Mucosa of descending colon (tissue), 3 donors: Measurements from ENCODE around the gene TRIM59. TPM values are rescaled to one million over a fixed set of nuclear protein-coding genes. Genes with fewer than 3 reads are reported as not detected.
"Not testable (repeated sequence)": the region's sequence is repeated elsewhere in the genome, so short reads cannot be mapped to it uniquely, and the experiment has no call there.

Experiments
- ATAC-seq: fragments of 200-7000 bp; cut with Tn5 transposase; one replicate; pipeline ENCODE4 v1.9.1; 2020; ENCODE audit warnings: mild to moderate bottlenecking, moderate library complexity
- DNase-seq, 3 donors: peaks; one replicate each; pipeline ENCODE4 v3.0.0-alpha.2; 2020
- H3K36me3 ChIP-seq: fragments of 200-600 bp; one replicate; pipeline ENCODE4 v1.8.0; 2021; ENCODE audit warnings: low read depth, mild to moderate bottlenecking
- H3K4me1 ChIP-seq: fragments of 200-600 bp; one replicate; pipeline ENCODE4 v1.8.0; 2021; ENCODE audit warnings: low read depth, mild to moderate bottlenecking
- H3K4me3 ChIP-seq: fragments of 200-600 bp; one replicate; pipeline ENCODE4 v1.8.0; 2021; ENCODE audit warnings: mild to moderate bottlenecking
- H3K9me3 ChIP-seq: fragments of 200-600 bp; one replicate; pipeline ENCODE4 v1.8.0; 2021; ENCODE audit warnings: mild to moderate bottlenecking
- CTCF ChIP-seq: fragments of 200-600 bp; IDR thresholded peaks from one replicate; pipeline ENCODE4 v1.8.0; 2022; ENCODE audit warnings: antibody characterized with exemption, mild to moderate bottlenecking
- intact Hi-C, 2 donors: fragments of 100-400 bp; cut with DNase I in 1 of 2; cut with micrococcal nuclease in 1 of 2; formaldehyde crosslinking; loops; one replicate each; pipeline versions ENCODE4 v1.11.0 to v1.11.1; 2022; cut with DNase I, micrococcal nuclease
- total RNA-seq, 3 donors: library from RNA; stranded (reverse); fragmentation: NEBNext Ultra II Directional in 2 of 3; extraction: Animal tissue kit (Norgen Biotek cat#: 25700) in 2 of 3; gene quantifications; one replicate each; pipeline versions ENCODE4 v1.2.1 to v1.2.4, GENCODE V29; 2021 to 2023
- donor health status: DM: no; HTN: no; CAD: no; lungs with moderate emphysema.
- donor health status: DM: no; HTN: no; CAD: no.
- donor health status: DM: no; HTN: yes; CAD: no.

Gene TRIM59
- total RNA-seq, 3 donors from 2014 or later = 5.3 to 7.2 (median 6.0) TPM

DNA sequence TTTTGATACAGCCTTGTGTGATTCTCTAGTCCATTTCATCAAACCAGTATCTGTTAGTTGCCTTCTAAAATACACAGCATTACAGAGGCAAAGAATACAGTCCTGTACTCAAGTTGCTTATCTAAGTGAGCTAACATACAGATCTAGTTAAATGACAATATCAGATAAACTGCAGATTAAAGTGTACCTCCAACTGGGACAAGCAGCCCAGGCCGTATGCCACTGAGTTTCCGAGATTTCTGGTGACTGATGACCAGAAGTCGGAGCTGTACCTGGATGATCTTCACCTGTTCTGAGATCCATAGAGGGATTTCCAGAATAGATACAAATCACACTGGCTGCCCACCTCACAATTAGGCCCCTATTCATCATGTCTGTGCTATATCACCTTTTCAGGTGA lies 6.3 kb upstream of the TRIM59 start:
- no peak overlapping the region for H3K4me3 ChIP-seq
- no peaks in the 10 kb centered on the region for H3K9me3 ChIP-seq
- H3K36me3 ChIP-seq = no peaks in the 10 kb centered on the region
- intact Hi-C loops = no loop called here
- ATAC-seq = no peak
- H3K4me1 ChIP-seq = no peaks in the 10 kb centered on the region
- no peak for DNase-seq
- no peak for TF ChIP-seq CTCF

DNA sequence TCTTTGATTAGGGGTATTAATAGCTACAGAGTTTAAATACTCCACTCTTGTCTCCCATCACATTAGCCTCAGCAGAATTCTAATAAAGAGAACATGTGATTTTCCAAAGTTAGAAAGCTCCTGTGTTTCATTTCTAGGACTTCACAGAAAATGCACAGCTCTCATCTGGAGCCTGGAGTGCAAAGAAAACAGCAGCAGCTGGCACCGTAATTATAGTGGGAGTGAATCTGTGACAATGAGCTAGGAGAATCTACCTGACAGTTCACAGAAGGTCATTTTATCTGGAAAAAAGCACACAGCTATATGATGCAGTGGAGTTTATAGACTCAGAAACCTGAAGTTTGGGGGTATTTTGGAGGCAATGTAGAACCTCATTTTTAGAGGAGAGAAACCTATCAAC lies 5.4 kb upstream of the TRIM59 start:
- DNase-seq (no peak), ATAC-seq (no peak)
- intact Hi-C loops = no loop called here
- Histone ChIP-seq H3K9me3 (no peaks in the 10 kb centered on the region), H3K4me3 (no peak overlapping the region), H3K36me3 (no peaks in the 10 kb centered on the region), H3K4me1 (no peaks in the 10 kb centered on the region)
- no peak for TF ChIP-seq CTCF

- H3K9me3 ChIP-seq, H3K4me1 ChIP-seq, H3K4me3 ChIP-seq, DNase-seq, H3K36me3 ChIP-seq, intact Hi-C loops, ATAC-seq: not testable (repeated sequence)
These were observed 2.7 kb upstream of the TRIM59 start for GRCh38 chr3:160452251-160452650.

- ATAC-seq = no peak
- H3K36me3 ChIP-seq = no peaks in the 10 kb centered on the region
- no peak for TF ChIP-seq CTCF
- H3K4me3 ChIP-seq = no peak overlapping the region
- intact Hi-C loops = no loop called here
- DNase-seq = no peak
- no peaks in the 10 kb centered on the region for H3K4me1 ChIP-seq
- H3K9me3 ChIP-seq = no peaks in the 10 kb centered on the region
These were observed 2.0 kb upstream of the TRIM59 start for GRCh38 chr3:160451602-160452001.

DNA sequence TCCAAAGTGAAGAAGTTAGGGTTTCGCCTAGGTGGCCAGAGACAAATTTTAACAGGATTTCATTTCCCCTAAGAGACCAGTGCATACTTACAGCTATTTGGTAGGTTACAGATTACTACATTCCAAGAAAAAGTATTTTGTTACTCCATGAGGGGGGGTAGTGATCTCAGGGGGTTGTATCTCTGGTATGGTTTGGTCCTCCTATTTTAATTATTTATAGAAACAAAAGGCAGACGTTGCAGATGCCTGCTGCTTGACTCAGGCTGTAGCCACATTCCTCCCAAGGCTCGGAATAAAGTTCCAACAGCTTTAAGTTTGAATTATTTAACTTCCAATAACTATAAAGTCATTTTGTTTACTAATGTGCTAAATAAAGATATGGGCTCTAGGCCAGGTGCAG lies 1.3 kb upstream of the TRIM59 start:
- H3K4me3 ChIP-seq = no peak overlapping the region
- H3K36me3 ChIP-seq = no peaks in the 10 kb centered on the region
- no peaks in the 10 kb centered on the region for H3K4me1 ChIP-seq
- no peak for DNase-seq
- no peaks in the 10 kb centered on the region for H3K9me3 ChIP-seq
- no peak for ATAC-seq
- no peak for TF ChIP-seq CTCF
- intact Hi-C loops = no loop called here

GRCh38 chr3:160448845-160449635 lies 546 bp downstream of the TRIM59 start:
- peak overlapping the region; percentile 50 for H3K4me3 ChIP-seq
- DNase-seq (no peak), ATAC-seq (peak; percentile 69)
- intact Hi-C loops = no loop called here
- no peaks in the 10 kb centered on the region for H3K36me3 ChIP-seq
- no peak for TF ChIP-seq CTCF
- H3K4me1 ChIP-seq = no peaks in the 10 kb centered on the region
- no peaks in the 10 kb centered on the region for H3K9me3 ChIP-seq
